GM21526 (cell line): ENCODE data around the gene ATP11C.
"Not testable (repeated sequence)": the region's sequence is repeated elsewhere in the genome, so short reads cannot be mapped to it uniquely, and the experiment has no call there.

Source experiments
- ATAC-seq: cut with Tn5 transposase; IDR thresholded peaks from one replicate; pipeline ENCODE4 v1.9.1; 2021; ENCODE audit warnings: moderate library complexity; ENCODE audit not compliant: unreplicated experiment, low FRiP score

Gene ATP11C

DNA sequence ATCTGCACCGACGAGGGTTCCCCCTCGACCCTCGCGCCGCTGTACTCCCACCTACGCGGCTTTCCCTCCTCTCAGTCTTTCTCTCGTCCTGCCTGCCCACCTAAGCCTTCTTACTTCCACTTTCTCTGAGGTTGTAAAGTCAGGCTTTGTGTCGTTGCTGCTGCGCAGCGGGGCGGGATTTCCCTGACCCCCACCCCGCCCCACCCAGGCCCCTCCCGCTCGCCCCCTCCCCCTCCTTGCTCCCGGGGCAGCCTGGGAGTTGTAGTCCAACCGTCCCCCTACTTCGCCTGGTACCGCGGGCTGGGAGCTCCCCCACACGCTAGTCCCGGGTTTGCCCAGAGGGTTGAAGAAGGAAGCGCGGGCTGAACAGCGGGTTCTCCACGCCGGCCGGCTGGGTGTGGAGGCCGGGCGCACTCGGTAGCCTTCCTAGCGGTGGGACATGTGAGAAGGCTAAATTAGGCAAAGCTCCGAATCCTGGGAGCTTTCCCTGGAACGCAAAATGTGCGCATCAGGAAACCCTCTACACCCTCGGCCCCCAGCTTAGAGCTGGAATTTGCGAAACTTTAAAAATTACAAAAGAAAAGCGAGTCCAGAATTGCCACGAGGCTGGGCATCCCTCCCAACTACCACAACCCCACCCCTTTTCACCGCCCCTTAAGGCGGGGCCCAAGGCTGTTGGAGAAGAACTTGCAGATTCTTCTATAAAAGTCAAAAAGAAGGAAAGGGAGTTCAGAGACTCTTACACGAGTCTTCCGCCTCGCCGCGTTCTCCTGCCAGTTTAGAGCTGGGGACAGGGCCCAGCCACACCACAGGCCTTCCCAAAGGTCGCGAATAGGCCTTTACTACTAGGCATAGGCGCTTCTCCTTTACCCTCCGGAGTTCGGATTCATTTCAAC, at the start of gene ATP11C:
Gene ATP11C, minus strand, starts transcription at position 153 of the 896 bp plus-strand sequence. CDS start 1,011 bp downstream, outside the sequence.
- ATAC-seq, result peak; percentile 76

DNA sequence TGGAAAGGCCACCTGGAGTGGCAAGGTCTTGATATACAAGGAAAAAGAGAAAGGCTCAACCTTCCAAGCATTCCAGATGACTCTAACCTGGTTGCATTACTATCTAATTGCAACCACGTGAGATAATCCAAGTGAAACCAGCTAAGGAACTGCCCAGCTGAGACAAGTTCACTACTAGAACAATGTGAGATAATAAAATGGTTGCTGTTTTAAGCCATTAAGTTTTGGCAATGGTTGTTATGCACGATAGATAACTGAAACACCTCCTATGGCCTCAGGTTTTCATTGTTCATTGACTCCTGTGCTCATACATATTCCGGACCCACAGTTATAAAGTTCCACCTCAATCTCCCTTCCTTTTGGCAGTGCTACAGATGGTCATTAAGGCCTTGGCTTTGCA, 41.6 kb upstream of the ATP11C start:
- ATAC-seq, result no peak

DNA sequence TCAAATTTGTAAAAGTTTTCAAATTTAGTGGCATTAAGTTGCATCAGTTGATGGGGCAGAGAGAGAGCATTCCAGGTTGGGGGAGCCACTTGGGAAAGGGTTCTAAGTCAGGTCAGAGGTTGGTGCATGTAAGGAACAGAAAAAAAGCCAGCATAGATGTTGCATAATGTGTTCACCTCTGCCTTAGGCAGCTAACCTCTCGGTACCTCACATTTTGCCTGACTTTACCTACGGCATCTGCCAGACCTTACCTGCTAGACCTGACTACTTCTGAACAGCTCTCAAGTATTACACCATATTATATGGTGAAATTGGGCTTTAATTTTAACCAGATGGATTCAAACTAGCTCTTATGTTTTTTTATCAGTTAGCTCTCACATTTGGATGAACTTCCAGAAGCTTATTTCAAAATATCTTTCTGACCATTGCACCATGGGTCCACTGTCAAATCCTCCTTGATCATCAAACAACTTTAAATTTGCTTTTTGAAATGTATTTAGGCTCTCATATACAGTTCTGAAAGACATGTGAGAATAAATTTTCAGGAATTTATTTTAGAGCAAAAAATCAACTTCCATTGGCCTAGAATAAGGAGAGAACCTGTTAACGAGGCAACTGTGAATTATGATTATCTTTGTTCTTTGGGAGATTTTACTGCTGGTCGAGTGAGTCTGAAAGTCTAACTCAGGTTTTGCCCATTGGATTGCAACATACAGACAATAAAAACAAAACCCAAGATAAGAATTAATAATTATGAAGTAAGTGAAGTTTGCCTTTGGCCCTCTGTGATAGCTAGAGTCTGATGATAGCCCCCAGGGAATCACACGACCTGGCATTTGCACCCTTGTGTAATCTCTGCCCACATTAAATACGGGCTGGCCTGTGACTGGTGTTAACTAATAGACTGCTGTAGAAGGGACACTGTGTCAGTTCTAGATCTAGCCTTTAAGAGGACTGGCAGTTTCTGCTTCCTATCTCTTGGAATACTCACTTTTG, 40.1 kb upstream of the ATP11C start:
- ATAC-seq, result no peak

DNA sequence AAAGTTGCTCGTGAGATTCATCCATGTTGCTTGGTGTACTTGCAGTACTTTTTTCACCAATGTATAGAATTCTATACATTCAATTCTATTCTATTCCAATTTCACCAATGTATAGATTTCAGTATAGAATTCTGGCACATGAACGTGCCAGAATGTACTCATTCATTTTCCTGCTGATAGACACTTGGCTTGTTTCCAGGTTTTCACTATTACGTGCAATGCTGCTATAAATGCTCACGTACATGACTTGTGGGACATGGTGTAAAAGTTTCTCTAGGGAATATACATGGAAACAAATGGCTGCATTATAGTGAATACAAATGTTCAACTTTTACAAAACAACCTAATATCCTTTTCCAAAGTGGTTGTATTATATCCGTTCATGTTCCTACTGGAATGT, 39.3 kb upstream of the ATP11C start:
- ATAC-seq, result no peak

DNA sequence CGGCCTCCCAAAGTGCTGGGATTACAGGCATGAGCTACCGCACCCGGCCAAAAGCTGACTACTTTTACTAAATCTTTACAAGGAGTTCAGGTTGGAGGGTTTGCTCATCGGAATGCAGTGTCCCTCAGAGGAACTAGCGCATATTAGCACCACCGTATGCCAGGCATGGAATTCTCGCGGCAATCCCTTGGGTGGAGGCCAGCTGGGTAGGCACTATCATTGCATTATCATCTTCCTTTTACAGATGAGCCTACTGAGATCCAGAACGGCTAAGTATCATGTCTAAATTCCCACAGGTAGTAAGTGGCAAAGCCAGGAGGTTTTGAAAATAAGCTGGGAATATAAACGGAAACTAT, 38.5 kb upstream of the ATP11C start:
- ATAC-seq, result no peak

DNA sequence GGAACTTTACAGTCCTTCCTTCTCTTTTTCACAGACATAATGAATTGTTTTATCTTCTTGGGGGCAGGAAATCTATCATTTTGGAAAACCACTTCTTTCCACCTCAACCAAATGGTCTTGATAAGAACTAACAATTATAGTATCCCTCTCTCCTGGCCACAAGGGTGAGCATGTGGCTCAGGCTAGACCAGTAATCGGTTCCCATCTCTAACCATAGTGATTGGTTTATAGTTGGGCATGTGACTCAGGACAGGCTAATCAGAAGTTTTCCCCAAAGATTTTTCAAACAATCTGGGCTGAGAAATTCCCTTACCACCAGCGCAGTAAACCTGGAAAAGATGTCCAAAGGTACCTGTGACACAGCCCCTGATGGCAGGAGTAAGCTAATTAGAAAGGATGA, 36.4 kb upstream of the ATP11C start:
- ATAC-seq, result no peak

DNA sequence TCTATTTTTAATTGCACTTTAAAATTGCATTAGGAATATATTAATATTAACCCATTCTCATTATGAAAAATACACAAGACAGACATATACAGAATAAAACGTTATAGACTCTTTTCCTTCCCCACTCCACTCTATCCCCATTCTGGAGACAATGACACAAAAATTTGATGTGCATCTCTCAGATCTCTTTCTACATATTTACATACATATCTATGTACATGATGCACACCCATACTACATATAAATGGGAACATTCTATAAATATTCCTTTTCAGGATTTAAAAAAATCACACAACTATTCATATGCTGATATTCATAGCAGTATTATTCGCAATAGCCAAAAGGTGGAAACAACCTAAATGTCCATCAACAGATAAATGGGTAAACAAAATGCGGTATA, 34.9 kb upstream of the ATP11C start:
- no peak for ATAC-seq

DNA sequence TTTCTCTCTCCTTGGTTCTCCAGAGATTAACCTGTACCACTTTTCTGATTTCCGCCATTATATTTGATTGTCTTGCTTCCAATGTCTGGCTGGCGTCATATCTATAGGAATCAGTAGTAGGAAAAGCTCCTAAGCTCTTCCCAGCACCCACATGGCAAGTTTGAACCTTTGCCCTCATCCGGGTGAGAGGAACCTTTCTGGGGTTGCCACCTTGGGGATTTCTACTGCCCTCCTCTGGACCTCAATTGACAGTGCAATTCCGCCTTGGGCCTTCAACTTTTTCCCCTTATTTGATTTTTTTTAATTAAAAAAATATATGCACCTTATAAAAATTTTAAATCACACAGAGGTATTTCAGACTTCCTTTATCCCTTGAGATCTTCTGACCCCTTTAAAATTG, 34.4 kb upstream of the ATP11C start:
- ATAC-seq, result no peak

DNA sequence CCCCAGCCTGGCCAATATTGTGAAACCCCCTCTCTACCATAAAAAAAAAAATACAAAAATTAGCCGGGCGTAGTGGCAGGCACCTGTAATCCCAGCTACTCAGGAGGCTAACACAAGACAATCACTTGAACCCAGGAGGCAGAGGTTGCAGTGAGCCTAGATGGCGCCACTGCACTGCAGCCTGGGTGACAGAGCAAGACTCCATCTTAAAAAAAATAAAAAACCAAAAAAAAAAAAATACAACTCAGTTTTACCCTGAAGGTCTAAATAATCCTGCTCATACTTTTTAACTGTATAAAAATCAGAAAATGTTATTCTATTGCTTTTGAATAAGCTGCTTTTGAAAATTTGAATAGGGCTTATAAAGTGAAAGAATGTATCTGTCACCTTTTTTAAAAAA, 33.3 kb upstream of the ATP11C start:
- not testable (repeated sequence) for ATAC-seq

DNA sequence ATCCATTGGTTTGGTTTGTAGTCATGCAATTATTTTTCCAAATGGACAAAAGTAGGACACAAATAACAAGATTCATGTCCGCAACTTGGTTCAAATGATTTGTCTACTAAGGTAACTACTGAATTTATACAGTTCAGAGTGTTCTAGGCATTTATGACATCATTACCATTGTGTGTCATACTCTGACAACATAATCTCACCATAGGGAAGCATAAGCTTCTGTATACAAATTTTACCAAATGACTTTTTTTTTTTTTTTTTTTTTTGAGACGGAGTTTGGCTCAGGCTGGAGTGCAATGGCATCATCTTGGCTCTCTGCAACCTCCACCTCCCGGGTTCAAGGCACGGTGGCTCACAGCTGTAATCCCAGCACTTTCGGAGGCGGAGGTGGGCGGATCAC, 32.6 kb upstream of the ATP11C start, which contains the start of gene CXorf66:
Gene CXorf66, minus strand, starts transcription at position 101 of the 400 bp plus-strand sequence. Its CDS starts 25 bp downstream, at position 76.
- no peak for ATAC-seq

DNA sequence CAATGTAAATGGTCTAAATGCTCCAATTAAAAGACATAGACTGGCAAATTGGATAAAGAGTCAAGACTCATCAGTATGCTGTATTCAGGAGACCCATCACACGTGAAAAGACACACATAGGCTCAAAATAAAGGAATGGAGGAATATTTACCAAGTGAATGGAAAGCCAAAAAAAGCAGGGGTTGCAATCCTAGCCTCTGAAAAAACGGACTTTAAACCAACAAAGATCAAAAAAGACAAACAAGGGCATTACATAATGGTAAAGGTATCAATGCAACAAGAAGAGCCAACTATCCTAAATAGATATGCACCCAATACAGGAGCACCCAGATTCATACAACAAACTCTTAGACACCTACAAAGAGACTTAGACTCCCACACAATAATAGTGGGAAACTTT, 28.2 kb upstream of the ATP11C start:
- ATAC-seq, result not testable (repeated sequence)

DNA sequence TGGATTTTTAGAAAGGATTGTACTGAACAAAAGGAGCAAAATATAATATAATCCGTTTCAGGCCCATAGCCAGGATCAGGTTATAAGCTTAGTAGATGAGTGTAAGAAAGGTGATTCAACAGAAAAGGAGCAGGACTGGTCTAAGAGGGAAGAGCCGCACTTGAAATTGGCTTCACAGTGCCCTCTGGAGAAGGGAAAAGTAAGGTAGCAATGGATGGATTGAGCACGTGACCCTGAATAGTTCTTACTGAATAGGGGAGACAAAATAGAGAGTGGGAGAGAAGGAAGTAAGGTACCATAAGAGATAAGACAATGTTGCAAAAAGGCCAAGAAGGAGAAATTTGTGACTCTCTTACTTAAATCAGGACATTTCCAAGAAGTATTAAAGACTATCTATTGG, 16.9 kb upstream of the ATP11C start:
- no peak for ATAC-seq

DNA sequence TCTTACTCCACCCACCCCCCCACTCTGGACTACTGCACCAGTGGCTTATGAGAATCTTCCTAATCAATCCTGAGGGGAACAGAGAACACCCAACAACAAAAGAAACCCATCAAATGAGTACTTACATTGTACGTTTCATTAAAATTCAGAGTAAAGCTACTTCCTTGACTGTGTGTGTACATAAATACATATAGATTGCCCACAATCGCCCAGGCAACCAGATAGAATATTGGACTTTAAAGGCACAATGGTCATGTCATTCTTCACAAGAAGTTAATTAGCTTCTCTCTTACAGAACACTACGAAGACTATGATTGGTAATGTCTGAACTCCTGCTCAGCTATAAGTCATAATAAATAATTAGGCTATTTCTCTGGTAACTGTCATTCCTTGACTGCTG, 12.2 kb upstream of the ATP11C start:
- no peak for ATAC-seq

DNA sequence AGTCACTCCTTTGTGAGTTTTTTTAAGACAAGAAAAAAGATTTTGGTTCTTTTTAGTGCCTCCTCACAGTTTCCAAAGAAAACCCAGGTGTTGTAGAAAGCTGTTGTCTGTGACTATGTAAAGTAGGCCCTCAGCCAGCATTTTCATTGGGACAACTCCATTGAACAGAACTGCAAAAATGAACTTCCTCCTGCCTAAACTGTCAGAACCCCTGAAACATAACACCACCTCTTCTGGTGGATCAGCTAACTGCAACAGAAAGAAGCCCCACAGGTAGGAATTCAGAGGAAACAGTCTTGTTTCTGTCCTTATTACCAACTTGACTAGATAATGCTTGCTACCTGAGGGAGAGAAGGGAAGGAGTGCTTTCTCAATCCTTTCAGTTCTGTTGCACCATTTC, 3.4 kb upstream of the ATP11C start:
- no peak for ATAC-seq

DNA sequence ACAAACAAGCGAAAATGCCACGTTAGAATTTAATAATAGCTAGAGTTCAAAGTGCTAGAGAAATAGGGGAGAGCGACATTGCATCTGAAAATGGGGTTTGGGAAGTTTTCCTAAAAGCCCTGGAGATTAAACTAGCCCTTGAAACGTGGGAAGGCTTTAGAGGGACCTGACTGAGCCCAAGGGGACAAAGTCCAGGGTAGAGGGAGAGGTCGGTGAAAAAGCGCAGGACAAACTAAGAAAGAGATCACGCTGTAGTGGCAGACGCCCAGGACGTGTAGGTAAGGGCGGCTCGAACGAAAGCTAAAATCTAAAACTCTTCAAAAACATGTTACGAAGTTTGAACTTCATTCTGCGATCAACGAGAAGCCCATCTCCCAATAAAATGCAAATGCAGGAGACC, 1.1 kb upstream of the ATP11C start:
- ATAC-seq, result no peak

DNA sequence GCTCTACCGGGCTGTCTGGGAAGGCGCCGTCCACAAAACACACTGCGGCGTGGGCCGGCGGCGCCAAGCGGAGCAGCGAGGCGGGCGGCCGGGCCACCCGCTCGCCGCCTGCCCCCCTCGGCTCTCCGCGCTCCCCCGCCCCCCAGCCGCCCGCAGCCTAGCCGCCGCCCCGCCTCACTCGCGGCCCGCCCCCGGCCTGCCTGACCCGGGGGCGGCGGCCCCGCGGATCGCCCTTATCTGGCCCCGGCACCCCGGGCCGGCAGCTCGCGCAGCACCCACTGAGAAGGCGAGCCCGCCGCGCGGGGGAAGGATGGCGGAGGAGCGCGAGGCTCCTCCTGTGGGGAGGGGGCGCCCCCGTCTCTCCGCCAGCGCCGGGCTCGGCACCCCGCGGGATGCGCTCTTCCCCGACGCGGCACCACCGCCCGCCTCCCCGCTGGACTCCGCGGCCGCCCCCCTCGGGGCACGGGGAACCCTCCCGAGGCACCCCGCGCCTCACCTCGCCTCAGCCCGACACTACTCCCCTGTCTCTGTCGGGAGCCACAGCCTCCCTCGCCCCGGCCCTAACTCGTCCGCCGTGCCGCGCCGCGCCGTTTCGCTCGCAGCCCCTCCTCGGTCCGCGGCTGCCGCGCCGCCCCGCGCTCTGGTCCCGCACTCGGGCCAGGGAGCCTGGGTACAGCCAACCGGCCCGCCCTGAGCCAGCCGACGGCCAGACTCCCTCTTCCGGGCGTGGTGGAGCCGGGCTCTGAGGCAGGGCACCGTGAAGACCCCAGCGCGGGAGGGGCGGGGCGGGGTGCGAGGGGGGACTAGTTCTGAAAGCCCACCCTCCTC, 566 bp downstream of the ATP11C start:
- ATAC-seq, result peak; percentile 42

DNA sequence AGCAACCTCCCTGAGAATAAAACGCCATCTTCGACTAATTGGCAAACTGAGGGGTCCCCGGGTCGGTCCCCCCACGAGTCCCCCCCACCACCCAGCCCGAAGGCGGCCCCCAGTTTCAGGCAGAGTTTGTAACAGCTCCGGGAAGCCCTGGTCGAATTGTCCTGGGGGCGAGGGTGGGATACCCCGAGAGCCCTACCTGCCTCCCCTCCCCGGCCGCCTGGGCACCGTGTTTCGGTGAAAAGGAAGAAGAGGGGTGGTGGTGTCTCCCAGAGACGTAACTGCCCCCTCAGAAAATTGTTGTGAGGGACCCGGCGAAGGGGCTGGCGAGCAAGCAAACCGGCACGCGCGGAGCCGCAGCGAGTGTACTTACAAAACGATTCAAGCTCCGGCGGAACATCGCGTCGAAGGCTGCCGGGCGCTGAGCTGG, 1.2 kb downstream of the ATP11C start:
- ATAC-seq, result no peak

DNA sequence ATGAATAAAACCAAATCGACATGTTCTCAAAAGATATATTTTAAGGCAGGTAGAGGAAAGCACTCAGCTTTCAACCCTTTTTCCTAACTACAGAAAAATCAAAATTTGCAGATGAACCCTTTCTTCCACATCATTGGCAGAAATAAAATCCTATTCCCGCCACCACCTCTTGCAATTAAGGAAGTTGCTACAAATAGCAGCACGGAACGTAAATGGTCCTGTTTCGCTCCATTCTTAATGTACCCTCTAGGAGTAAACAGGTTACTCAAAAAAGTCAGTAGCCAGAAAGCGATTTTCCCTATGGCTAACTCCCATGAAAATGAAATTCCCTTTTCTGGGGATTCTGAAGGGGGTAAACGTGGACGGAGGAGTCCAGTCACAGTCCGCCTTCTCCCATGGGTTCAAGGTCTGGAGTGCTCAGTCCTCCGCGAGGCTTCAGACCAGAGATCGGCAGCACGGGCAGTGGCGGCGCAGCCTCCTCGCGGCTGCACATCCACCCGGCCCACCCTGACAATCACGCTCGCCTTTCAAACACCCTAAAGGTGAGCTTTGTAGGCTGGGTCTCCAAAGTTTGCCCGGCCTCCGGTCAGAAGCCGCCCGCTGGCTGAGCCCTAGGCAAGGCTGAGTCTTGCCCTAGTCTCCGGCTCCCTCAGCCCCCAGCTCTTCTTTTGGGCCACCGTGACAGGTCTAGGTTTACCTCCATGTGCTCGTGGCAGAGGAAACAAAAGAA, 1.8 kb downstream of the ATP11C start:
- ATAC-seq, result no peak

DNA sequence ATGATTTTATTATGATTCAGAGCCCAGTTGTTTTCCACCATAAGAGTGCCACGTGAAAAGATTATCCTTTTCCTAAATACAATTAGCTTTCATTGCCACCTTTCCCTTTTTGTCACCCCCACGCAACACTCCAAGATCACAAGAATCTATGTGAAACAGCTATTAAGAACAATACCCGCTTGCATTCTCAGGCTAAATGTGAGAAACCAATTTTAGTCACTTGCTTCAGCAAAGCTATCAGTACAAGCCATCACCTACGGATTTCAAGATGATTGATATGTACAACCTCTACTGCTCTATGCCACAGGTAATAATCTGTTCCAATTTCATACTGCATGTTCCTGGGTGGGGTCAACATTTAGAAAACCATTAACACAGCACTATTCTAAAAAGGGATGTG, 2.5 kb downstream of the ATP11C start:
- no peak for ATAC-seq

DNA sequence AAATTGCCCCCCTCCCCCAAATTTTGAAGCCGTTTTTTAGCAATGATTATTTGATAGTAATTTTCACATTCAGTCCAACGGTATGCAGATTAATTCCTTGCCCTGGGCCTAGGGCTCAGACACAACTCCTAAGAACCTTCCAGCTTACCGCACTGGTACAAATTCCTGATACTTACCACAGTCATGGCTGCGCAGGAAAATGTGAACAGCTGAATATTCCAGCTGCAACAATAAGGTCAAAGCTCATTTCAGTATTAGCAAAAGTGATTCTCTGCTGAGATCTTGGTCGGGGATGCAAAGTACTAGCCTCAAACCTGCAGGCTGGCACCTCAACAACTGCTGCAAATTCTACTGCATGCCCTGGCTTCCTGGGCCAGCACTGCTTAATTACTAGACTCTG, 3.0 kb downstream of the ATP11C start:
- ATAC-seq, result no peak
